Measurements from ENCODE around the gene RPL27A.

Gene RPL27A

GRCh38 chr11:8707541-8708191 is 25.1 kb downstream of the RPL27A start:
- Histone ChIP-seq H3K36me3 (ENCODE audit: control insufficient read depth, insufficient read depth, low read length) (no peaks in the 10 kb centered on the region), H3K27me3 (replicated peaks; ENCODE audit: control insufficient read depth, insufficient read depth, low read length) (no peaks in the 10 kb centered on the region), H3K4me3 (replicated peaks; ENCODE audit: low read depth, low read length) (no peak overlapping the region)
- TF ChIP-seq CTCF (IDR thresholded peaks at IDR 0.05; ENCODE audit: insufficient read depth, low read length, poor library complexity, severe bottlenecking), result no peak
- DNase-seq (ENCODE audit: extremely low read depth, insufficient read length), result no peak

- no peak for TF ChIP-seq CTCF (IDR thresholded peaks at IDR 0.05; ENCODE audit: insufficient read depth, low read length, poor library complexity, severe bottlenecking)
These were observed 26.5 kb downstream of the RPL27A start for GRCh38 chr11:8709002-8709672.

DNA sequence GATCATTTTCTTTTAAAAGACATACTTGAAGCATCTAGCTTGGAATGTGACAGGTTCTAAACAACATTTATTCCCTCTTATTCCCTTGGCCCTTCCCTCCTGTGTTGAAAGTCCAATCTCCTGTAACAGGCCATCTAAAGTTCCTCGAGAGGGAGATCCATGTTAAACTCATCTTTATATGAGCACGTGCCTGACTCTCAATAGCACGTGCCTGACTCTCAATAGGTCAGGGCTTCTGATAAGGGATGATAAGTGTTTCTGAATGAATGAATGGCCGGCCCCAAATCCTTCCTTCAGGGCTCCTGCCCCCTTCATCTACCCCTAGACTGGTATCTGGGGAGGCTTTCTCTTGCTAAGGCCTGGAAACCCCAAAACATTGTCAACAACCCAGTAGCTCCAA is 27.2 kb downstream of the RPL27A start:
- Histone ChIP-seq H3K4me3 (replicated peaks; ENCODE audit: low read depth, low read length) (no peak overlapping the region), H3K27me3 (replicated peaks; ENCODE audit: control insufficient read depth, insufficient read depth, low read length) (no peaks in the 10 kb centered on the region), H3K36me3 (ENCODE audit: control insufficient read depth, insufficient read depth, low read length) (no peaks in the 10 kb centered on the region)
- TF ChIP-seq CTCF (IDR thresholded peaks at IDR 0.05; ENCODE audit: insufficient read depth, low read length, poor library complexity, severe bottlenecking), result no peak
- no peak for DNase-seq (ENCODE audit: extremely low read depth, insufficient read length)

More at GRCh38 chr11:8709002-8709672, 26.5 kb downstream of the RPL27A start:
- no peak overlapping the region for H3K4me3 ChIP-seq (replicated peaks; ENCODE audit: low read depth, low read length)
- no peak for DNase-seq (ENCODE audit: extremely low read depth, insufficient read length)
- H3K36me3 ChIP-seq (ENCODE audit: control insufficient read depth, insufficient read depth, low read length), result no peaks in the 10 kb centered on the region
- H3K27me3 ChIP-seq (replicated peaks; ENCODE audit: control insufficient read depth, insufficient read depth, low read length), result no peaks in the 10 kb centered on the region

- Histone ChIP-seq H3K36me3 (ENCODE audit: control insufficient read depth, insufficient read depth, low read length) (no peaks in the 10 kb centered on the region), H3K4me3 (replicated peaks; ENCODE audit: low read depth, low read length) (no peak overlapping the region), H3K27me3 (replicated peaks; ENCODE audit: control insufficient read depth, insufficient read depth, low read length) (no peaks in the 10 kb centered on the region)
- DNase-seq (ENCODE audit: extremely low read depth, insufficient read length), result no peak
- TF ChIP-seq CTCF (IDR thresholded peaks at IDR 0.05; ENCODE audit: insufficient read depth, low read length, poor library complexity, severe bottlenecking), result no peak
These were observed 29.4 kb downstream of the RPL27A start for GRCh38 chr11:8711895-8712442.

GRCh38 chr11:8712506-8712905 is 29.9 kb downstream of the RPL27A start:
- no peak for DNase-seq (ENCODE audit: extremely low read depth, insufficient read length)
- Histone ChIP-seq H3K36me3 (ENCODE audit: control insufficient read depth, insufficient read depth, low read length) (no peaks in the 10 kb centered on the region), H3K27me3 (replicated peaks; ENCODE audit: control insufficient read depth, insufficient read depth, low read length) (no peaks in the 10 kb centered on the region), H3K4me3 (replicated peaks; ENCODE audit: low read depth, low read length) (no peak overlapping the region)
- no peak for TF ChIP-seq CTCF (IDR thresholded peaks at IDR 0.05; ENCODE audit: insufficient read depth, low read length, poor library complexity, severe bottlenecking)

All from GM06990 (cell line).